ENCODE data around the gene PNCK. TPM values are rescaled to one million over a fixed set of nuclear protein-coding genes. Genes with fewer than 3 reads are reported as not detected.

Gene PNCK
- total RNA-seq, 3 donors from 2014 or later: 0.48 to 1.3 (median 0.73) TPM

- no peak overlapping the region for H3K4me3 ChIP-seq
- no peak for TF ChIP-seq POLR2A (IDR thresholded peaks at IDR 0.05)
- no peak for TF ChIP-seq POLR2AphosphoS5 (IDR thresholded peaks at IDR 0.05)
- TF ChIP-seq, protein P1, sequence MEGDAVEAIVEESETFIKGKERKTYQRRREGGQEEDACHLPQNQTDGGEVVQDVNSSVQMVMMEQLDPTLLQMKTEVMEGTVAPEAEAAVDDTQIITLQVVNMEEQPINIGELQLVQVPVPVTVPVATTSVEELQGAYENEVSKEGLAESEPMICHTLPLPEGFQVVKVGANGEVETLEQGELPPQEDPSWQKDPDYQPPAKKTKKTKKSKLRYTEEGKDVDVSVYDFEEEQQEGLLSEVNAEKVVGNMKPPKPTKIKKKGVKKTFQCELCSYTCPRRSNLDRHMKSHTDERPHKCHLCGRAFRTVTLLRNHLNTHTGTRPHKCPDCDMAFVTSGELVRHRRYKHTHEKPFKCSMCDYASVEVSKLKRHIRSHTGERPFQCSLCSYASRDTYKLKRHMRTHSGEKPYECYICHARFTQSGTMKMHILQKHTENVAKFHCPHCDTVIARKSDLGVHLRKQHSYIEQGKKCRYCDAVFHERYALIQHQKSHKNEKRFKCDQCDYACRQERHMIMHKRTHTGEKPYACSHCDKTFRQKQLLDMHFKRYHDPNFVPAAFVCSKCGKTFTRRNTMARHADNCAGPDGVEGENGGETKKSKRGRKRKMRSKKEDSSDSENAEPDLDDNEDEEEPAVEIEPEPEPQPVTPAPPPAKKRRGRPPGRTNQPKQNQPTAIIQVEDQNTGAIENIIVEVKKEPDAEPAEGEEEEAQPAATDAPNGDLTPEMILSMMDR (IDR thresholded peaks at IDR 0.05): no peak
- intact Hi-C loops (cut with DNase I; ENCODE audit: low total_unique reads): no loop called here
- H3K9me3 ChIP-seq: no peaks in the 10 kb centered on the region
- no peaks in the 10 kb centered on the region for H3K4me1 ChIP-seq
- H3K27ac ChIP-seq: no peak overlapping the region
- no peak for DNase-seq (ENCODE audit: low spot score in 2 of 2)
- H3K36me3 ChIP-seq: no peaks in the 10 kb centered on the region
- H3K27me3 ChIP-seq: peaks cover 0 to 74% of the 10 kb centered on the region in 2 donors
Measured at GRCh38 chrX:153621949-153622598, 51.5 kb downstream of the PNCK start.

DNA sequence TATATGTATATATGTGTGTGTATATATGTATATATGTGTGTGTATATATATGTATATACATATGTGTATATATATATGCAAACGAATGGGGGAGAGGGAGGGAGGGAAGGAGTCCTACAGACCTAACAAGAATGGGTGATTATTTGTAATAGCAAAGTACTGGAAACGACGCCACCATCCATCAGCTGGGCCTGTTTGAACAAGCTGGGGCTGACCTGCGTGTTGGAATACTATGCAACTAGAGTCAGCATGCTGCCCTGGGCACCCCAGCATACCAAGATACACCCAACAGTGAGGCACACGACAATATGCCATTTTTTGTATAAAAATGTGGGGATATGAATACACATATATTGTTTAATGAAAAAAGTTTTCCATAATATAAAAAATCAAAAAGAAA, 53.0 kb downstream of the PNCK start:
- no peak for DNase-seq (ENCODE audit: low spot score in 2 of 2)
- Histone ChIP-seq H3K9me3 (no peaks in the 10 kb centered on the region), H3K27ac (no peak overlapping the region), H3K4me1 (no peaks in the 10 kb centered on the region), H3K36me3 (no peaks in the 10 kb centered on the region), H3K4me3 (no peak overlapping the region), H3K27me3 (peaks cover 0 to 78% of the 10 kb centered on the region in 2 donors)
- intact Hi-C loops (cut with DNase I; ENCODE audit: low total_unique reads): no loop called here
- TF ChIP-seq, protein P1 (IDR thresholded peaks at IDR 0.05): no peak
- TF ChIP-seq POLR2AphosphoS5 (IDR thresholded peaks at IDR 0.05) (no peak), POLR2A (IDR thresholded peaks at IDR 0.05) (no peak)

Other genes with a start within 250 kb of the PNCK start
- gene TREX2, start 227.8 kb downstream of the PNCK start, total RNA-seq: 1 to 10 TPM; 1.0 to 4.3 (median 1.9) TPM
- gene HAUS7, start 203.2 kb downstream of the PNCK start, total RNA-seq: 10 to 100 TPM; 19.0 to 26.2 (median 21.9) TPM
- 10 to 100 TPM in 2 of 3 donors, 1 to 10 TPM in 1; 9.7 to 21.3 (median 11.0) TPM for gene BGN, start 178.8 kb downstream of the PNCK start, total RNA-seq
- gene ATP2B3, start 156.2 kb downstream of the PNCK start, total RNA-seq: not detected
- 10 to 100 TPM; 23.9 to 42.6 (median 39.7) TPM for gene CCNQ, start 74.7 kb downstream of the PNCK start, total RNA-seq
- under 1 TPM in 2 of 3 donors, not detected in 1; 0.33 to 0.73 TPM for gene DUSP9, start 26.6 kb downstream of the PNCK start, total RNA-seq
- gene SLC6A8, start 14.1 kb upstream of the PNCK start, total RNA-seq: 10 to 100 TPM in 2 of 3 donors, 1 to 10 TPM in 1; 7.6 to 40.8 (median 18.4) TPM
- gene BCAP31, start 50.6 kb upstream of the PNCK start, total RNA-seq: 100 to 1,000 TPM; 120 to 245 (median 129) TPM
- gene ABCD1, start 51.0 kb upstream of the PNCK start, total RNA-seq: 10 to 100 TPM; 10.2 to 27.8 (median 10.5) TPM
- gene PLXNB3, start 90.4 kb upstream of the PNCK start, total RNA-seq: 10 to 100 TPM; 12.3 to 17.9 (median 13.4) TPM
- gene SRPK3, start 107.2 kb upstream of the PNCK start, total RNA-seq: 1 to 10 TPM in 2 of 3 donors, under 1 TPM in 1; 0.33 to 1.5 (median 1.3) TPM
- 10 to 100 TPM; 75.4 to 91.5 (median 76.5) TPM for gene IDH3G, start 120.6 kb upstream of the PNCK start, total RNA-seq
- 100 to 1,000 TPM; 112 to 252 (median 182) TPM for gene SSR4, start 120.9 kb upstream of the PNCK start, total RNA-seq
- 1 to 10 TPM in 2 of 3 donors, under 1 TPM in 1; 0.80 to 5.6 (median 2.9) TPM for gene PDZD4, start 156.7 kb upstream of the PNCK start, total RNA-seq
- 1 to 10 TPM in 1 of 3 donors, under 1 TPM in 2; 0.29 to 1.8 (median 0.66) TPM for gene L1CAM, start 212.4 kb upstream of the PNCK start, total RNA-seq
- gene AVPR2, start 230.9 kb upstream of the PNCK start, total RNA-seq: 1 to 10 TPM in 2 of 3 donors, under 1 TPM in 1; 0.44 to 5.9 (median 5.3) TPM

All from breast epithelium (tissue), 4 donors.